ENCODE results near the gene CCNL1. TPM values are rescaled to one million over a fixed set of nuclear protein-coding genes. Genes with fewer than 3 reads are reported as not detected.
A peak's percentile ranks its signal among the peaks of the same experiment; 100 is the strongest.

Gene CCNL1
- total RNA-seq, 1 donor from 2014 or later, result 110 TPM

DNA sequence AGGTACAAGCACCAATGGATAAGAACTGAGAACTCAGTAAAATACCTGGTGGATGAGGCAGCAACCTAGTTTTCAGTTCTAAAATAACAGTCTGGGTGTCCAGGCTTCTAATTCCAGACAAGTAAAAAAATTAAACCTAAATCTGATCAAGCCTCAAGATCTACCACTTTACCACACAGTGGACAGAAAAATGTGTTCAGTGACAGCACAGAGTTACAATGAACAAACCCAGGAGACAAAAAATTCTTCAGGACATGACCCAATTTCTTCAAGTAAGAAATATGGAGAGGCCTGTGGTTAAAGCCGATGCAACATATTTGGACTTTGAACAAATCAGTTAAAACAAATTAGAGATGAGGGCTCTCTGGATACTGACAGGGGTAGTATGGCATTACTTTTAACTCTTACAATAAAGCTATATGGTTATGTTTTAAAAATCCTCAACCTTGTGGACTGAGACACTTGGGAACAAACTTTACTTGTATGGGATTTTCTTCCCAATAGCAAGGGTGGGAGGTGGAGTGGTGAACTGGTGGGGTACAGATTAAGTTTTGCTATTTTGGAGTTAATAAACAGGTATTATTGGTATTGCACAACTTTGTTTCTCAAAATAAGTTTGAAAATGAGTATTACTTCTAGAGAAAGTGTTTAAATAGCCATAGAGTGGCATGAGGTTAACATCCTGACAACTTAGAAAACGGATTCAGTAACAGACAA, 14.2 kb downstream of the CCNL1 start:
- peak; percentile 27 for DNase-seq (ENCODE audit: low read depth)

DNA sequence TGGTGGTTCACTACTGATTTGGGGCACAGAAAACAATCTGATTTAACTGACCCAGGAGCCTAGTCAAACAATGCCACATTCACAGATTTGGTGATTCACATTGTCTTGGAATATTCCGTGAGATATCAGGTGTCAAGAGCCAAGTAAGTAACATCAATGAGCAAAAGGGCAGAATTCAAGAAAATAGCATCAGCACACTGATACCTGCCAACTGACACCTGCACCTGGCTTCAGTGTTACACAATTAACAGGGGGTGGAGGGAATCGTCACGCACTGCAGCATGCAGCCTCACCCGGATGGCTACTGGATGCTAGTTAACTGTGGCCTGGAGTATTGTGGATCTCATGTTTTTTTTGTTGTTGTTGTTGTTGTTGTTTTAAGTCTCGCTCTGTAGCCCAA, 17.6 kb downstream of the CCNL1 start:
- DNase-seq (ENCODE audit: low read depth), result no peak

- no peak for DNase-seq (ENCODE audit: low read depth)
Observed at GRCh38 chr3:157139938-157140534, 19.9 kb downstream of the CCNL1 start.

DNA sequence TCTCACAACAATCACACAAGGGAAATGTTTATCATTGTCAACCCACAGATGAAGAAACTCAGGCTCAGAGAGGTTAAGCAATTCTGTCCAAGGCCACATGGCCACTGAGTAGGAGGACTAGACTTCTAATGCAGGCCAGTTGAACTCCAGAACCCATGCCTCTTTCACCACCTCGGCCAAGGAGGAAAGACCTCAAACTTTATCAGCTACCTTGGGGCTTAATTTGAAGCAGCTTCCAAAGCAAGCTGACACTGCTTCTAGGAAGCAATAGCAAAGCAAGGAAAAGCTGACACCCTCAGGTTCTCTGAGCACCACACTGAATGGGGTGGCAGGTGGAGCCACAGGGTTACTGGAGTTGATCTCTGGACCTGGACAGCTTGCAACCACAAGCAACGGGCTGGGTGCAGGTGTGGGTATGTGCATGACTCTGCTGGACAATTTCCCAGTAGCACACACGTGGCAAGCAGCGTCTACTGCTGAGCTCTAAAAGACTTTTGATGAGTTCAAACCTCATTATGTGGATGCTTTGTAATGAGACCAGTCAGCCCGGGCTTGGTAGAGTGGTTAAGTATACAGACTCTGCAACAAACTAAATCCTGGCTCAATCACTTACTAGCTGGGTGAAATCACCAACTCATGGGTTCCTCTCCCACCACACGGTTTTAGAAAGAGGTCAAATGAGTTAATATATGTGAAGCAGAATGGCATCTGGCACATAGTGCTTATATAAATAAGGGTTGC, 23.1 kb downstream of the CCNL1 start:
- peak; percentile 93 for DNase-seq (ENCODE audit: low read depth)

DNA sequence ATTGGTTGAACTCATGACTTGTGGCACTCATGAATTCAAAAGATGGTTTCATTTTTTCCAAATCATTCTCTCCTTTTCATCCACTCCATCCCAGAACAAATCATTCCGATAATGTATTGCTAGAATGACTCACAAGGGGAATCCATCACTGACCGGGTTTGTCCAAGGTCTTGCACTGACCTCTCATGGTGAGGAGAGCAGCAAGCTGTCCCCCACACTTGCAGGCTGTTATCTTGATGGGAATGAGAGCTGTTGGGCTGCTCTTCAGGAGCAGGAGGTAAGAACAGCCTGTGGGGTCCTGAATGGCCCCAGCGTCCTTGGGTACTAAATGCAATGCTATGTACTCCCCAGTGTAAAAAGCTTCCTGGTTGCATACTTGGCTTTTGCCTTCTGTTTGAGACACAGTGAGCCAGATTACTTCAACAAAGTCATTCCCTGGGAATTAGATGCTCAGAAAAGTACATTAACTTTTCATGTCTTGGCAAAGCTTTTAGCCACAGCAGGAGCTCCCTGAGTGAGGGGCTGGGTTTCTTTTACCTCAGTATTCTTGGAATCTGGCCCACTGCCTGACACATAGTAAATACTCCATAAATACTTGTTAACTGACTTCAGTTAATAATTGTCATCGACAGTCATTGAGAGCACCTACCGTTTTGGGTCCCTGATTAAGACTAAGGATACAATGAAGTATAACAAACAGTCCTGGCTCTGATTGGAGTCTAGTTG, 24.1 kb downstream of the CCNL1 start:
- peak; percentile 90 for DNase-seq (ENCODE audit: low read depth)

DNA sequence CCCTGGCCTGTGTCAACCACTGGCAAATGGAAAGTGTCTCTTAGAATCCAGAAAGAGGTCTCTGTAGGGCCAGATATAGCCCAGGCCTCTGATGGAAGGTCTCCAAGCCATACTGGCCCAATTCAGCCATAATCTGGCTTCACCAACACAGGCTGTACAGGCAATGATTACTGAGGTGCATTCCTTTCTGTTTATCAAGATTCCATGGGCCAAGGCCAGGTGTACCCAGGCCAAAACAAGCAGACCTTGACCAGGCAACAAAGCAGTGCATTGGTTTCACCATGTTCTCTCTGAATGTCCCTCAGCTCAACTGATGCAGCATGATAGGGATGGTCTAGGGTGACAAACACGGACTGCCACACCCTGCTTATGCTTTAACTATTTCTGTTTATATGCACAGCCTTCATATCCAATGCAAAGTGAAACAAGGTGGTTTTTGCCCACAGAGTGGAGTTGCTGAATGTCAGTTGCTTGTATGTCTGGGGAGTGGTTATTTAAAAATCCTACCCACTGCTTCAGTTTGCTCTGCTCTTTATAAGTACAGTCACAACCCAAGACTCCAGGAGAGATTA, 25.2 kb downstream of the CCNL1 start:
- peak; percentile 46 for DNase-seq (ENCODE audit: low read depth)

GRCh38 chr3:157133434-157134320, 26.3 kb downstream of the CCNL1 start:
- no peak for DNase-seq (ENCODE audit: low read depth)

GRCh38 chr3:157132936-157133335, 27.0 kb downstream of the CCNL1 start:
- DNase-seq (ENCODE audit: low read depth), result no peak

GRCh38 chr3:157132341-157132740, 27.6 kb downstream of the CCNL1 start:
- no peak for DNase-seq (ENCODE audit: low read depth)

DNA sequence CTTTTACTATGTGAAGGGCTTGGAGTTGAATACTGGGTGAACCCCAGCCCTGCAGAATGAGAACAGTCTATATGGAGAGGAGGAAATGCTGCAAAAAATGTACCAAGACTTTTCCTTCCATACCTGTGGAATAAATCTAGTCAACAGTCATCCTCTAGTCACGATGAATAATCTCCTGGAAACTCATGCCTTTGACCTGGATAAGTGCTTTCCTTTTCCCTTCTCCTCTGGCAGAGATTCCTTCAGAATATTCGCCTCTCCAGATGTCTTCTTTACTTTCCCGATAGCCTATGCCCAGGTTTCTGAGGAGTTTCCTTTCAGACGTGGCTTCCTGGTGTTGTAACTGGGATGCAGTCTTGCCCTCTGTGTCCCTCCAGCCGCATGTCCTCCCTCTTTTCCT, 28.1 kb downstream of the CCNL1 start:
- DNase-seq (ENCODE audit: low read depth), result peak; percentile 49

GRCh38 chr3:157130467-157131251, 29.3 kb downstream of the CCNL1 start:
- peak; percentile 75 for DNase-seq (ENCODE audit: low read depth)

DNA sequence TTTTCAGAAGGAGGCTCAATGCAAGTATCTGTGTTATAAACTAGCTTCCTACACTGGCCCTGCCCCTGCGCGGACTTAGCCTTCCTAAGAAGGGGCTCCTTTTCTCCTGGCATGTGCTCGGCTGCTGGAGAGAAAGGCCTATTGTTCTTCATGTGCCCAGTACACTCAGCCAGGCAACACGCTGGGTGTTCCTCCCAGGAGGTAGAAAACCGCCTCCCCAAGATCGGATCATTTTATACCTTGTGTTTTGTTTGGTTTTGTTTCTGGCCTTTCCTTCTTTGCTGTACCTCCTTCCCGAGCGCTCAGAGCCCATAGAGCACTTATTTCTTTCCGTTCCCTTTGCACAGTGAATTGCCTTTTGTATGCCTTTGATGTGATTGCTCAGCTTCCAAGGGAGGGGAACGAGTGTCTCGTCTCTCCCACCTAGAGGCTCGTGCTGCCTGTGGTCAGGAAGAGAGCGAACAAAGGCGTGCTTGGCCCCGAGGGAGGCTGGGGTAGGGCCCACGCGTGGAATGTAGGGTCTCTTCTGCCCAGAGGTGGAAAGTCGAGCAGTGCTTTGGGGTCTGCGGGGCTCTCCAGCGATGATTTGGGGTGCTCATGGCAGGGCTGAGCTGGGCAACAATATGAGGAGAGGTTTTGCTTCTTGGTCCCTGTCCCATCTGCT, 30.0 kb downstream of the CCNL1 start:
- no peak for DNase-seq (ENCODE audit: low read depth)

DNA sequence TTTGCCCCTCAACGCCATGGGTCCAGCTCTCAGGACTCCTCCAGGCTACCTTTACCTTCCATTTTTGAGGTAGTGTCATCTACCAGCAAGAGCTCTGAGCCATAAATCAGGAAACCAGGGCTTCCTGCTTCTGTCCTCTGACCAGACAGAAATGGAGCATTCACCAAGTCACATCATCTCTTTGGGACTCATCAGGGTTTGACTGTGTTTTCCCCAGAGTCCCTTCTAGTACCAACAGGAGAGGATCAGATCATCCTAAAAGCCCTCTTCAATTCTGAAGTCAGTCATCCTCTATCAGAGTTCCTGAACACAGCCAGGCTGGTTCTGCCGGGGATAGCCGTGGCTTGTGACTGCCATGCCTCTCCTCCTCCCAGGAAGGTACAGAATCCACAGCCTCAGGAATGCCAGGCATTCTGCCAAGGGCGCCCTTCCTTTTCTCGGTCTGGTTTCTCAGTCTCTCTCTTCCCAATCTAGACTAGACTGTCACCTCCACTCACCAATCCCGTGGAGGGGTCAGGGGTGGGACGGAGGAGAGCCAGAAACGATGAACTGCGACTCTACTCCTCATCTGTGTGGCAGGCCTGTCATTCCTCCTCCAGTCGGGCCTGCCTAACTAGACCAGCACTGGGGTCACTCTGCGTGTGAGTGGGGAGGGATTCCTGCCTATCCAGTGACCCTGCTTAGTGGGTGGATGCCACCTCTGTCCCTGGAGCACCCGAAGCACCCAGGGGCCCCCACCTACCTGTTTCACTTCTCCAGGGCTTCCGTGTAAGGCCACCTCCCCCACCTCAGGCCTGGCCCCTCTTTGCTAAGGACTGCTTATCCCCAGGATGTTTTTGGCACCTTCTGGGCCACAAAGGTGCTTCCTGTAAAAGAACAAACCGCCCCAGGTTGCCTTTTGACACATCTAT, 30.9 kb downstream of the CCNL1 start:
- DNase-seq (ENCODE audit: low read depth), result peak; percentile 85

- peak; percentile 94 for DNase-seq (ENCODE audit: low read depth)
Observed at GRCh38 chr3:157127831-157128767, 31.8 kb downstream of the CCNL1 start.

DNA sequence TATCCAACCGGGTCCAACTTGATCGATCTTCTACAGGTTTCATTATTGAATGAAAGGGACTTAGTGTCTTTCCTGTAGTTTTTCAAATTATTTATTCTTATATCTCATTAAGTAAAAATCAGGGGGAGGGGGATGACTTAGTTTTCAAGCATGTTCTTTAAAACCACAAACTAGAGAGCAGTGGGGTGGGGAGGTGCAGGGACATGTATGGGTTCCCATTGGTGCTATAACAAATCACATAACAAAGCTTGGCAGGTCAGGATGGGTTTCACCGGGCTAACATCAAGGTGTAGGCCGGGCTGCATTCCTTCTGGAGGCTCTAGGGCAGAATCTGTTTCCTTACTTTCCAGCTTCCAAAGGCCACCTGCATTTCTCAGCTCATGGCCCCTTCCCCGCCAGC, 32.7 kb downstream of the CCNL1 start:
- DNase-seq (ENCODE audit: low read depth), result no peak

DNA sequence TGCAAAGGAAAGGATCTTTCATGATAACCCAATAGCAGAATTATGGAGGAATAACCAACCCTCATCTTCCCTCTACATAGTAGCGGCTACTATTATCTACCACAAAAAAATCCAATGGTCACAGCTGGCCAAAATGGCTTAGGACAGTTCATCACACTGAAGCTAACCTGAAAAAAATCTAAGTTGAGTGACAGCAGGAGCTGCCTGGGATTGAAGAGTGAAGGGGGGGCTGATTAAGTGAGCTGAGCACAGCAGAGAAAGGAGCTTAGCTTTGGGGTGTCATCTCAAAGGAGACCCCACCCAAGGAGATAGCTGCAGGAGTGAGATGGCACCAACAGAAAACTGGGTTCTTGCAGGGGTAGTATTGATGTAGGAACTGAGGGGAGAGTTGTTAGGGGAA, 33.6 kb downstream of the CCNL1 start:
- no peak for DNase-seq (ENCODE audit: low read depth)

DNA sequence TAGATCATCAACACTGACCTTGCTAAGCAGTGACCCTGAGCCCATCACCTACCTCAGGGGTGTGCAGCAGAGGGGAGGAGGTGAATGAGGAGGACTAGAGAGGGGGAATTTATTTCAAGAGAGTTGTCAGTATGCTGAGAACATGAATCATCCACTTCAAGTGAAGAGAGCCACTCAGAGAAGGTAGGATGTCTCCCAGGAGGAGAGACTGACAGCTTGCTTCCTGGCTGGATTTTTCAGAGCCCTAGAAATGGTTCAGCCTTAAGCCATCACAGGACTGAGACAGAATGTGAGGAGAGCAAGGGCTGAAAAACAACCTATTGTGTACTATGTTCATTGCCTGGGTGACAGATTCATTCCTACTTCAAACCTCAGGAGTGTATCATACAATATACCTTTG, 34.8 kb downstream of the CCNL1 start:
- DNase-seq (ENCODE audit: low read depth), result peak; percentile 57
